B cell (primary cell): ENCODE data around the gene RERE. TPM values are rescaled to one million over a fixed set of nuclear protein-coding genes. Genes with fewer than 3 reads are reported as not detected.

Experiments used
- ATAC-seq: fragments of 200-7000 bp; cut with Tn5 transposase; one replicate; pipeline ENCODE4 v1.10.0; 2021; ENCODE audit warnings: low read depth, mild to moderate bottlenecking, moderate number of reproducible peaks, moderate library complexity
- CTCF ChIA-PET: fragments of 350-600 bp; sonication (Branson Sonifier 250); formaldehyde crosslinking; loops from one replicate; lab custom pipeline; 2021; ENCODE audit warnings: antibody characterized with exemption, inconsistent platforms; lab: Charles Lee
- POLR2A ChIA-PET: fragments of 350-600 bp; sonication (Branson Sonifier 250); formaldehyde crosslinking; loops from one replicate; lab custom pipeline; 2021; ENCODE audit warnings: antibody characterized with exemption; lab: Charles Lee
- DNase-seq: peaks from one replicate; pipeline ENCODE4 v3.0.0; 2013
- H2AFZ ChIP-seq: 2 replicates; pipeline ENCODE4 v1.6.1; 2012; ENCODE audit warnings: mild to moderate bottlenecking, low read depth, low read length; ENCODE audit not compliant: insufficient read depth, poor library complexity, severe bottlenecking
- H3K27ac ChIP-seq, 2 donors: 1 replicate in 1 of 2; 2 replicates in 1 of 2; pipeline ENCODE4 v1.5.1; 2012 to 2013; ENCODE audit warnings: low read length in 2 of 2, mild to moderate bottlenecking in 2 of 2, moderate library complexity in 1 of 2
- H3K27me3 ChIP-seq, 4 experiments: fragments of 200-600 bp in 1 of 4; sonication (generic) in 1 of 4; replicated peaks in 1 of 4; 1 replicate in 2 of 4; 2 replicates in 2 of 4; pipeline versions ENCODE4 v1.6.1 to v1.7.0; 2013 to 2016; ENCODE audit warnings: low read length in 3 of 4, mild to moderate bottlenecking in 2 of 4, mixed read lengths in 1 of 4, moderate library complexity in 1 of 4; ENCODE audit not compliant: insufficient read depth in 4 of 4, control insufficient read depth in 3 of 4; ENCODE audit errors: control extremely low read depth in 1 of 4
- H3K36me3 ChIP-seq, 2 experiments: replicated peaks in 1 of 2; 1 replicate in 1 of 2; 2 replicates in 1 of 2; pipeline versions ENCODE4 v1.6.1 to v1.7.1; 2013; ENCODE audit warnings: low read length in 1 of 2; ENCODE audit not compliant: insufficient read depth in 2 of 2, control insufficient read depth in 1 of 2; ENCODE audit errors: control extremely low read depth in 1 of 2, extremely low read depth in 1 of 2
- H3K4me1 ChIP-seq, 2 donors: fragments of 200-600 bp in 1 of 2; sonication (generic) in 1 of 2; 1 replicate in 1 of 2; 2 replicates in 1 of 2; pipeline versions ENCODE4 v1.5.1 to v1.6.1; 2013 to 2017; ENCODE audit warnings: low read length in 2 of 2; ENCODE audit not compliant: control insufficient read depth in 2 of 2, insufficient read depth in 2 of 2
- H3K4me2 ChIP-seq: replicated peaks from 2 replicates; pipeline ENCODE3; 2012; ENCODE audit warnings: mild to moderate bottlenecking, low read depth, low read length; ENCODE audit not compliant: poor library complexity, severe bottlenecking
- H3K4me3 ChIP-seq, 5 experiments: fragments of 200-600 bp in 1 of 5; sonication (generic) in 1 of 5; 1 replicate in 3 of 5; 2 replicates in 2 of 5; pipeline versions ENCODE4 v1.5.1 to v1.7.0; 2011 to 2016; ENCODE audit warnings: low read length in 4 of 5, mild to moderate bottlenecking in 4 of 5, low read depth in 2 of 5, control low read depth in 1 of 5, moderate library complexity in 1 of 5; ENCODE audit not compliant: insufficient read depth in 1 of 5; ENCODE audit errors: control extremely low read depth in 1 of 5, extremely low read depth in 1 of 5
- H3K79me2 ChIP-seq: fragments of 200-600 bp; sonication (generic); one replicate; pipeline ENCODE4 v1.6.0; 2016; ENCODE audit warnings: low read length; ENCODE audit not compliant: control insufficient read depth, insufficient read depth
- H3K9ac ChIP-seq: fragments of 200-600 bp; sonication (generic); 2 replicates; pipeline ENCODE4 v1.6.1; 2017; ENCODE audit warnings: mild to moderate bottlenecking, low read length, moderate library complexity
- H3K9me3 ChIP-seq, 3 donors: one replicate each; pipeline versions ENCODE4 v1.6.1 to v1.7.1; 2013; ENCODE audit warnings: low read length in 2 of 3; ENCODE audit not compliant: control insufficient read depth in 2 of 3, insufficient read depth in 1 of 3; ENCODE audit errors: control extremely low read depth in 1 of 3
- H4K20me1 ChIP-seq: 2 replicates; pipeline ENCODE4 v1.6.0; 2012; ENCODE audit warnings: mild to moderate bottlenecking, low read length; ENCODE audit not compliant: insufficient read depth, control insufficient read depth, poor library complexity, severe bottlenecking
- H3K27ac Mint-ChIP-seq: one replicate; pipeline ENCODE4 v1.8.0; 2021; ENCODE audit warnings: mixed read lengths
- H3K27me3 Mint-ChIP-seq: one replicate; pipeline ENCODE4 v1.8.0; 2021; ENCODE audit warnings: mixed read lengths
- H3K4me1 Mint-ChIP-seq: one replicate; pipeline ENCODE4 v1.8.0; 2021; ENCODE audit warnings: mixed read lengths
- H3K4me3 Mint-ChIP-seq: one replicate; pipeline ENCODE4 v1.8.0; 2021; ENCODE audit warnings: mixed read lengths
- H3K9me3 Mint-ChIP-seq: one replicate; pipeline ENCODE4 v1.8.0; 2022; ENCODE audit warnings: mixed read lengths; ENCODE audit not compliant: insufficient read depth
- EZH2 ChIP-seq: IDR thresholded peaks from 2 replicates; pipeline ENCODE4 v1.6.1; 2012; ENCODE audit warnings: borderline replicate concordance, low read depth, mild to moderate bottlenecking, moderate library complexity, low read length; ENCODE audit not compliant: insufficient read depth, poor library complexity, severe bottlenecking
- WGBS: methylation state at CpG from one replicate; pipeline ENCODE4 v1.1.5; 2013; ENCODE audit warnings: missing lambda C conversion rate; ENCODE audit not compliant: insufficient coverage; 5-methylcytosine and 5-hydroxymethylcytosine counted together
- intact Hi-C: fragments of 100-400 bp; cut with micrococcal nuclease; formaldehyde crosslinking; loops from one replicate; pipeline ENCODE4 v1.10.0; 2022
- polyA plus RNA-seq: library from polyadenylated mRNA; depleted of rRNA; stranded (reverse); fragments of >200 nt; gene quantifications from 2 replicates; pipeline ENCODE4 v1.2.3, GENCODE V29; 2012
- total RNA-seq, 2 donors: library from RNA; stranded (reverse); fragments of 120-200 nt in 1 of 2; gene quantifications; 1 replicate in 1 of 2; 2 replicates in 1 of 2; pipeline versions ENCODE4 v1.2.3 to v1.2.4, GENCODE V29; 2013 to 2022
- TF ChIP-seq, protein P1 (sequence below): fragments of 200-600 bp; IDR thresholded peaks from one replicate; pipeline ENCODE4 v1.8.0; 2022; ENCODE audit warnings: antibody characterized with exemption, mild to moderate bottlenecking

RERE gene
- total and polyA plus RNA-seq, 2 donors (not counting 1 experiment from before 2014, with no cell fraction given): 27.3 to 132 TPM

DNA sequence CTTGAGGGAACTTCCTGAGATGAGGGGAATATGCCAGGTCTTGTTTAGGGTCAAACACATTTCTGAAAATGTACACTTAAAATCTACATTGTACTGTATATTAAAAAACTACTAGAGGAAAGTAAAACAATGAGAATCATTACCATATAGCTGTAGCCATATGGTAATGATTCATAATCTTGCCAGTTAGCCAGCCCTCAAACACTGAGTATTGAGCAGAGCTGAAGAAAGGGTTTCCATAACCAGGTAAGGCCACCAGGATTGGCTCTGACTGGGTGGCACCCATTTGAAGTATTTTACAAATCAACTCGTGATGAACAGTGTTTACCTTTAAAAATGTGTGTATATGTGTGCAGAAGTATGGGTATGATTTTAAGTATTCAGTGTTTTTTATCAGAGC, 272.8 kb downstream of the RERE start:
- Histone ChIP-seq H3K9me3 (peaks cover 0 to 5% (median 3%) of the 10 kb centered on the region in 3 donors), H3K4me3 (no peak overlapping the region), H3K27ac (peak overlapping the region in 1 of 2 donors; percentile 8), H3K4me1 (peaks cover 10 to 14% of the 10 kb centered on the region in 2 donors), H2AFZ (no peak overlapping the region), H3K4me2 (no peak overlapping the region), H3K36me3 (peaks cover 6 to 38% of the 10 kb centered on the region in 2 experiments), H3K27me3 (no peaks in the 10 kb centered on the region), H3K9ac (no peak overlapping the region), H4K20me1 (no peaks in the 10 kb centered on the region), H3K79me2 (peaks cover 25% of the 10 kb centered on the region)
- CTCF ChIA-PET: interaction anchor here (1.2 kb wide), 1 partner anchor 9 kb away, joined by 3 read pairs; no protein-coding TSS in a partner anchor
- H3K4me1 Mint-ChIP-seq: peaks cover 35% of the 10 kb centered on the region
- POLR2A ChIA-PET: no interaction called here
- no peak for DNase-seq
- TF ChIP-seq EZH2: no peak
- TF ChIP-seq, protein P1, sequence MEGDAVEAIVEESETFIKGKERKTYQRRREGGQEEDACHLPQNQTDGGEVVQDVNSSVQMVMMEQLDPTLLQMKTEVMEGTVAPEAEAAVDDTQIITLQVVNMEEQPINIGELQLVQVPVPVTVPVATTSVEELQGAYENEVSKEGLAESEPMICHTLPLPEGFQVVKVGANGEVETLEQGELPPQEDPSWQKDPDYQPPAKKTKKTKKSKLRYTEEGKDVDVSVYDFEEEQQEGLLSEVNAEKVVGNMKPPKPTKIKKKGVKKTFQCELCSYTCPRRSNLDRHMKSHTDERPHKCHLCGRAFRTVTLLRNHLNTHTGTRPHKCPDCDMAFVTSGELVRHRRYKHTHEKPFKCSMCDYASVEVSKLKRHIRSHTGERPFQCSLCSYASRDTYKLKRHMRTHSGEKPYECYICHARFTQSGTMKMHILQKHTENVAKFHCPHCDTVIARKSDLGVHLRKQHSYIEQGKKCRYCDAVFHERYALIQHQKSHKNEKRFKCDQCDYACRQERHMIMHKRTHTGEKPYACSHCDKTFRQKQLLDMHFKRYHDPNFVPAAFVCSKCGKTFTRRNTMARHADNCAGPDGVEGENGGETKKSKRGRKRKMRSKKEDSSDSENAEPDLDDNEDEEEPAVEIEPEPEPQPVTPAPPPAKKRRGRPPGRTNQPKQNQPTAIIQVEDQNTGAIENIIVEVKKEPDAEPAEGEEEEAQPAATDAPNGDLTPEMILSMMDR: no peak
- peaks cover 2% of the 10 kb centered on the region for H3K9me3 Mint-ChIP-seq
- intact Hi-C loops: no loop called here
- H3K4me3 Mint-ChIP-seq: no peak overlapping the region
- no peaks in the 10 kb centered on the region for H3K27me3 Mint-ChIP-seq
- ATAC-seq: no peak
- peak overlapping the region; percentile 50 for H3K27ac Mint-ChIP-seq
- no CpG with 5 or more reads among the region's 1 CpG for WGBS

DNA sequence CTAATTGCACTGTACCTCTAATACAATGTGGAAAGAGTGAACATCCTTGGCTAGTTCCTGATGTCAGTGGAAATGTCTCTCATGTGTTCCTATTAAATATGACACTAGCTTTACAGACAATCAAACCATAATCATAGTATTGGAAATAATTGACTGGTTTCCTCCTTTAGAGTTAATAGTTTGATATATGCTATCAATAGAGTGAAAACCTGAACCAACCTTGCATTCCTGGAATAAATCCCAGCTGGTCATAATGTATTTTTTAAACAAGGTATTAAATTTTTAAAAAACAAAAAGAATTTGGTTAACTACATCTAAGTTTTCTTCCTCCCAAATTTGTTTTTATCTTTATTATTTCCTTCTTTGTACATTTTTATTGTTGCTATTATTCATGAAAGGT, 273.5 kb downstream of the RERE start:
- CTCF ChIA-PET: interaction anchor here (1.2 kb wide), 1 partner anchor 9 kb away, joined by 3 read pairs; no protein-coding TSS in a partner anchor
- Mint-ChIP-seq H3K9me3 (peaks cover 2% of the 10 kb centered on the region), H3K27ac (no peak overlapping the region), H3K27me3 (no peaks in the 10 kb centered on the region), H3K4me3 (no peak overlapping the region), H3K4me1 (peaks cover 37% of the 10 kb centered on the region)
- H3K27ac ChIP-seq: no peak overlapping the region
- POLR2A ChIA-PET: no interaction called here
- TF ChIP-seq, protein P1: no peak
- TF ChIP-seq EZH2: no peak
- H3K9me3 ChIP-seq: peaks cover 0 to 5% (median 3%) of the 10 kb centered on the region in 3 donors
- H3K79me2 ChIP-seq: peaks cover 25% of the 10 kb centered on the region
- H3K4me3 ChIP-seq: no peak overlapping the region
- no peak overlapping the region for H3K9ac ChIP-seq
- peaks cover 7 to 40% of the 10 kb centered on the region in 2 experiments for H3K36me3 ChIP-seq
- no peak overlapping the region for H3K4me2 ChIP-seq
- ATAC-seq (no peak), DNase-seq (no peak)
- peaks cover 12 to 16% of the 10 kb centered on the region in 2 donors for H3K4me1 ChIP-seq
- H2AFZ ChIP-seq: no peak overlapping the region
- no peaks in the 10 kb centered on the region for H3K27me3 ChIP-seq
- intact Hi-C loops: no loop called here
- H4K20me1 ChIP-seq: no peaks in the 10 kb centered on the region
